HEK293 (cell line): Measurements from ENCODE around the gene DDX23.

Source experiments
- CTCF ChIA-PET: fragments of 350-600 bp; formaldehyde crosslinking; extraction: SDS; loops from one replicate; lab custom pipeline; 2021; ENCODE audit warnings: antibody characterized with exemption; lab: Yijun Ruan, JAX
- POLR2A ChIA-PET: fragments of 300-600 bp; formaldehyde crosslinking; extraction: SDS; loops from one replicate; lab custom pipeline; 2020; ENCODE audit warnings: antibody characterized with exemption, inconsistent platforms; lab: Yijun Ruan, JAX
- H3K27ac ChIP-seq: fragments of 200-500 bp; sonication (Bioruptor generic); 2 replicates; pipeline ENCODE4 v1.5.1; 2014; ENCODE audit warnings: low read depth, low read length, control low read depth, inconsistent platforms; ENCODE audit errors: extremely low read depth
- H3K36me3 ChIP-seq, 2 experiments: fragments of 200-500 bp in 1 of 2; sonication (Bioruptor generic) in 1 of 2; 1 replicate in 1 of 2; 2 replicates in 1 of 2; pipeline ENCODE4 v1.5.1; 2014 to 2017; ENCODE audit warnings: inconsistent platforms in 2 of 2, low read length in 2 of 2; ENCODE audit not compliant: control insufficient read depth in 2 of 2, insufficient read depth in 1 of 2
- H3K4me1 ChIP-seq: fragments of 200-500 bp; sonication (Bioruptor generic); 2 replicates; pipeline ENCODE4 v1.5.1; 2014; ENCODE audit warnings: mild to moderate bottlenecking, low read length, inconsistent platforms; ENCODE audit not compliant: control insufficient read depth, insufficient read depth
- H3K4me3 ChIP-seq: 2 replicates; pipeline ENCODE4 v1.5.1; 2011; ENCODE audit warnings: low read depth, mild to moderate bottlenecking, control low read depth, low read length, moderate library complexity
- H3K9me3 ChIP-seq: fragments of 200-500 bp; sonication (Bioruptor generic); 2 replicates; pipeline ENCODE4 v1.5.1; 2014; ENCODE audit warnings: low read depth, low read length, inconsistent platforms; ENCODE audit not compliant: control insufficient read depth, insufficient read depth
- KLF17 ChIP-seq: fragments of 450-650 bp; formaldehyde crosslinking; IDR thresholded peaks from 2 replicates; pipeline ENCODE4 v1.5.1; 2016; ENCODE audit warnings: missing biosample characterization, missing genetic modification characterization
- KLF7 ChIP-seq: fragments of 450-650 bp; formaldehyde crosslinking; IDR thresholded peaks from 2 replicates; pipeline ENCODE4 v1.5.1; 2016; ENCODE audit warnings: missing biosample characterization, missing genetic modification characterization, borderline replicate concordance
- PRDM1 ChIP-seq: fragments of 450-650 bp; formaldehyde crosslinking; IDR thresholded peaks from 2 replicates; pipeline ENCODE4; 2016; ENCODE audit warnings: missing biosample characterization, missing genetic modification characterization
- SP7 ChIP-seq: fragments of 450-650 bp; formaldehyde crosslinking; IDR thresholded peaks from 2 replicates; pipeline ENCODE4 v1.5.1; 2016; ENCODE audit warnings: missing biosample characterization, missing genetic modification characterization
- ZBTB17 ChIP-seq: fragments of 450-650 bp; formaldehyde crosslinking; IDR thresholded peaks from 2 replicates; pipeline ENCODE4 v1.5.1; 2016; ENCODE audit warnings: missing biosample characterization, missing genetic modification characterization
- ZBTB21 ChIP-seq: fragments of 450-650 bp; formaldehyde crosslinking; IDR thresholded peaks from 2 replicates; pipeline ENCODE4 v1.5.1; 2017; ENCODE audit warnings: missing biosample characterization, missing genetic modification characterization
- ZBTB26 ChIP-seq: fragments of 450-650 bp; formaldehyde crosslinking; optimal IDR thresholded peaks from 2 replicates; pipeline ENCODE3; 2016; ENCODE audit warnings: missing biosample characterization, mild to moderate bottlenecking, missing genetic modification characterization
- ZBTB44 ChIP-seq: fragments of 450-650 bp; IDR thresholded peaks from 2 replicates; pipeline ENCODE4 v1.5.1; 2018; ENCODE audit warnings: missing biosample characterization, mild to moderate bottlenecking, missing genetic modification characterization
- ZFP37 ChIP-seq: fragments of 450-650 bp; formaldehyde crosslinking; IDR thresholded peaks from 2 replicates; pipeline ENCODE4 v1.5.1; 2016; ENCODE audit warnings: missing biosample characterization, missing genetic modification characterization
- ZNF133 ChIP-seq: fragments of 450-650 bp; formaldehyde crosslinking; IDR thresholded peaks from 2 replicates; pipeline ENCODE4 v1.5.1; 2016; ENCODE audit warnings: missing biosample characterization, missing genetic modification characterization
- ZNF146 ChIP-seq: fragments of 450-650 bp; formaldehyde crosslinking; IDR thresholded peaks from 2 replicates; pipeline ENCODE4 v1.5.1; 2016; ENCODE audit warnings: missing biosample characterization, missing genetic modification characterization
- ZNF16 ChIP-seq: fragments of 450-650 bp; formaldehyde crosslinking; IDR thresholded peaks from 2 replicates; pipeline ENCODE4 v1.5.1; 2016; ENCODE audit warnings: low read depth, missing biosample characterization, missing genetic modification characterization
- ZNF2 ChIP-seq: fragments of 450-650 bp; formaldehyde crosslinking; IDR thresholded peaks from 2 replicates; pipeline ENCODE4 v1.5.1; 2016; ENCODE audit warnings: missing biosample characterization, missing genetic modification characterization
- ZNF211 ChIP-seq: fragments of 450-650 bp; formaldehyde crosslinking; IDR thresholded peaks from 2 replicates; pipeline ENCODE4 v1.5.1; 2016; ENCODE audit warnings: low read depth, missing biosample characterization, missing genetic modification characterization
- ZNF292 ChIP-seq: fragments of 450-650 bp; formaldehyde crosslinking; IDR thresholded peaks from 2 replicates; pipeline ENCODE4 v1.5.1; 2016; ENCODE audit warnings: low read depth, missing biosample characterization, missing genetic modification characterization, borderline replicate concordance
- ZNF302 ChIP-seq: fragments of 450-650 bp; formaldehyde crosslinking; IDR thresholded peaks from 2 replicates; pipeline ENCODE4 v1.5.1; 2016; ENCODE audit warnings: missing biosample characterization, missing genetic modification characterization, low read depth
- ZNF324 ChIP-seq: fragments of 450-650 bp; formaldehyde crosslinking; IDR thresholded peaks from 2 replicates; pipeline ENCODE4 v1.5.1; 2016; ENCODE audit warnings: missing biosample characterization, missing genetic modification characterization
- ZNF335 ChIP-seq: fragments of 450-650 bp; formaldehyde crosslinking; conservative IDR thresholded peaks from 2 replicates; pipeline ENCODE4 v1.5.1; 2016; ENCODE audit warnings: missing biosample characterization, missing genetic modification characterization
- ZNF416 ChIP-seq: fragments of 450-650 bp; formaldehyde crosslinking; IDR thresholded peaks from 2 replicates; pipeline ENCODE4 v1.5.1; 2016; ENCODE audit warnings: missing biosample characterization, missing genetic modification characterization
- ZNF423 ChIP-seq: fragments of 450-650 bp; formaldehyde crosslinking; IDR thresholded peaks from 2 replicates; pipeline ENCODE4 v1.5.1; 2016; ENCODE audit warnings: missing biosample characterization, missing genetic modification characterization
- ZNF510 ChIP-seq: fragments of 450-650 bp; formaldehyde crosslinking; IDR thresholded peaks from 2 replicates; pipeline ENCODE4 v1.5.1; 2018; ENCODE audit warnings: mild to moderate bottlenecking, missing genetic modification characterization, missing biosample characterization; ENCODE audit not compliant: insufficient replicate concordance
- ZNF561 ChIP-seq: fragments of 450-650 bp; IDR thresholded peaks from 2 replicates; pipeline ENCODE4 v1.5.1; 2018; ENCODE audit warnings: missing biosample characterization, missing genetic modification characterization, borderline replicate concordance
- ZNF654 ChIP-seq: fragments of 450-650 bp; formaldehyde crosslinking; IDR thresholded peaks from 2 replicates; pipeline ENCODE4 v1.5.1; 2016; ENCODE audit warnings: low read depth, missing biosample characterization, missing genetic modification characterization
- ZNF76 ChIP-seq: fragments of 450-650 bp; formaldehyde crosslinking; IDR thresholded peaks from 2 replicates; pipeline ENCODE4; 2016; ENCODE audit warnings: low read depth, missing biosample characterization, missing genetic modification characterization, borderline replicate concordance
- ZNF785 ChIP-seq: fragments of 450-650 bp; formaldehyde crosslinking; IDR thresholded peaks from 2 replicates; pipeline ENCODE4 v1.5.1; 2016; ENCODE audit warnings: missing biosample characterization, missing genetic modification characterization
- ZSCAN16 ChIP-seq: fragments of 450-650 bp; formaldehyde crosslinking; IDR thresholded peaks from 2 replicates; pipeline ENCODE4 v1.5.1; 2016; ENCODE audit warnings: missing biosample characterization, missing genetic modification characterization

The DDX23 gene

DNA sequence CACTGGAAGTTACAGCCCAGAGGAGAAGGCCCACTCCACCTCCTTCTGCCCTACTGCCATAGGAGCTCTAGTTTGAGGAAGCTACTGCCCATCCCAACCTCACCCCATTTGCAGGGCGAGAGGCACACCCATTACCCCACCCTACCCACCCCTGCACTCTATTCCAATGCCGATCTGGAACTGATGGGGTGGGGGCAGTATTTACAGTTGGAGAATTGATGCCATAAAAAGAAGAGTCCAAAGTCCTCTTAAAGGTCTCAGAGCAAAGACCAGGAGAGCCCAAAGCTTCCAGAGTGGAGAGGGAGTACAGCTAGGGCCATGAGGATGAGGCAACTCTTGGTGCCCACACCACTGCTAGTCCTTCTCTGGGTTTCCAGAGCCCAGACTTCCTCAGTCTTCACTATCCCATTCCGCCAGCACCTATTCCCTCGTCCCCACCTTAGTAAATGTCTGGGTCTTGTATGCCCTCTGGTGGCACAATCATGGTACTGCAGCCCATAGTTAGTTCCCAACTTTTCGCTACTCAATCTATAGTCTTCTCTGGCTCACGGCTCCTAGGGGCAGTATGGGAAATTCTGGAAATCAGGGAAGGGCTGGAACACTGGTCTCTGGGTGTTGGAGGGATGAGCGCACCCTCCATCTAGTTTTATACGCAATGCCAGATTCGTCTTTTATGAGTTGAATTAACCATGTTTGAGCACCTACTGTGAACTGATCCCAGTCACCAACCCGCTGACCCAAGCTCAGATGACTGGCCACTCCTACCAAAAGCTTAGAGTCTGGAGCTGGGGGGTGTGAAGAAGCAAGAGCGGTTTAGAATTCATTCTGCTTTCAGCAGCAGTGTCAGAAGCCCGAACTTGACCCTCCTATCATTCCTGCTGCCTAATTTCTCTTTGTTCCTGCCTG is 56.2 kb downstream of the DDX23 start (continued):
- TF ChIP-seq ZNF133 (tag by site-specific recombination) (no peak), ZNF423 (tag by site-specific recombination) (no peak), ZNF561 (tag by site-specific recombination) (no peak), ZNF510 (tag by site-specific recombination) (no peak), ZNF335 (tag by site-specific recombination) (no peak), ZSCAN16 (tag by site-specific recombination) (no peak), ZNF2 (tag by site-specific recombination) (peak; percentile 69; the same call in 1 of the 2 replicates), ZFP37 (peak; percentile 34; the same call in 1 of the 2 replicates), ZNF76 (tag by site-specific recombination) (peak; percentile 49; the same call in 1 of the 2 replicates), KLF7 (tag by site-specific recombination) (no peak), ZBTB26 (tag by site-specific recombination) (no peak), ZNF785 (tag by site-specific recombination) (no peak), ZNF654 (peak; percentile 99), ZNF16 (tag by site-specific recombination) (peak; percentile 81), SP7 (tag by site-specific recombination) (no peak; the same call in 1 of the 2 replicates)

- Histone ChIP-seq H3K4me3 (no peak overlapping the region), H3K9me3 (no peaks in the 10 kb centered on the region), H3K36me3 (no peaks in the 10 kb centered on the region), H3K4me1 (no peaks in the 10 kb centered on the region)
- POLR2A ChIA-PET, result interaction anchor here (0.6 to 2.5 kb wide), 5 partner anchors 33 to 113 kb away, joined by 3 to 12 read pairs (median 3); partner anchors contain the start of gene KANSL2
- CTCF ChIA-PET, result interaction anchor here (0.6 to 6.8 kb wide), 28 partner anchors 8 to 764 kb away, joined by 3 to 122 read pairs (median 3); partner anchors contain the start of gene WNT1
- no peak for TF ChIP-seq ZNF335 (tag by site-specific recombination)
- no peak for TF ChIP-seq ZNF416 (tag by site-specific recombination)
- TF ChIP-seq KLF17 (tag by site-specific recombination), result no peak
- no peak for TF ChIP-seq ZNF324 (tag by site-specific recombination)
- no peak for TF ChIP-seq ZNF292
- TF ChIP-seq ZNF211, result no peak
- TF ChIP-seq ZNF302, result no peak
- no peak for TF ChIP-seq ZBTB21 (tag by site-specific recombination)
- no peak for TF ChIP-seq ZNF146 (tag by site-specific recombination)
- TF ChIP-seq ZBTB44 (tag by site-specific recombination), result 0 out of 2 replicates have a peak, but pooled peaks have one; percentile 26
- peak; percentile 34; the same call in 1 of the 2 replicates for TF ChIP-seq ZBTB17 (tag by site-specific recombination)
- TF ChIP-seq PRDM1 (tag by site-specific recombination), result peak; percentile 94
- TF ChIP-seq, all 188 proteins: peak for 3
- H3K27ac ChIP-seq, result no peak overlapping the region
These were observed 57.1 kb downstream of the DDX23 start for GRCh38 chr12:48794870-48795269.
